GM12865 (cell line): Measurements from ENCODE around the gene CIPC.

Experiments used
- DNase-seq: peaks from one replicate; pipeline ENCODE4 v3.0.0; 2010; ENCODE audit warnings: low read depth
- H3K4me3 ChIP-seq: 2 replicates; pipeline ENCODE4 v1.5.1; 2011; ENCODE audit warnings: mild to moderate bottlenecking, low read depth, low read length, control low read depth
- CTCF ChIP-seq: IDR thresholded peaks from 2 replicates; pipeline ENCODE4 v1.5.1; 2011; ENCODE audit warnings: low read length, control low read depth, low read depth, inconsistent platforms; ENCODE audit not compliant: insufficient read depth; ENCODE audit errors: missing control alignments

Gene CIPC

GRCh38 chr14:77092676-77093075 lies 5.4 kb upstream of the CIPC start:
- DNase-seq = peak; percentile 49
- TF ChIP-seq CTCF = no peak
- no peak overlapping the region for H3K4me3 ChIP-seq

DNA sequence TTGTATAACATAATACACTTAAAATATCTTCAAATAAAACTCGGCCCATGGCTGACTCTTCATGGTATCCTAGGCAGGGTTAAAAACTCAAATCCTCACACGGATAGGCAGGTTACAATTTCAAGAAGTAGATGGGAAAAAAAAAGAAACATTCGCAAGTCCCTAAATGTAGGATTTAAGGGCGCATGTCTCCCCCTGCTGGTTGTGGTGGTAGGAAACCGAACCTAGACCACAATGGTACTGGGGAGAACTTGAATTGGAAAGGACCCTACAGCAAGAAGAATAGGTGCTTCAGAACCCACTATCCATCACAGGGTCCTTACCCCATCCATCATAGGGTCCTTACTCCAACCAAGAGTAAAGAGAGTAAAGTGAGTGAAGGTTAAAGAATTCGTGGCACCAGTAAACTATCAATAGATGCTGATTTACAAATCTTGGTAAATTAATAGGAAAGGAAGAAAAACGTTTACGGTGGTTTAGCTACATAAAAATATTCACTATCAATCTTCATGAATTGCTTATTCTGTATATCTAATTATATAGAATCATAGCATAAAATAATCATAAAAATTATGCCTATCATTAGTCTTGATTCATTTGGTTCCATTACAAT lies 3.3 kb upstream of the CIPC start:
- peak; percentile 90 for DNase-seq
- no peak overlapping the region for H3K4me3 ChIP-seq
- TF ChIP-seq CTCF = peak; percentile 86

GRCh38 chr14:77097006-77097699 lies 905 bp upstream of the CIPC start:
- H3K4me3 ChIP-seq = peak overlapping the region; percentile 60
- no peak for TF ChIP-seq CTCF
- no peak for DNase-seq

GRCh38 chr14:77098529-77099353 lies 683 bp downstream of the CIPC start:
- TF ChIP-seq CTCF = no peak
- DNase-seq = no peak
- H3K4me3 ChIP-seq = peak overlapping the region; percentile 100

- no peak for TF ChIP-seq CTCF
- no peak for DNase-seq
- no peak overlapping the region; the same call in 1 of the 2 replicates for H3K4me3 ChIP-seq
Observed at GRCh38 chr14:77099425-77100167, 1.5 kb downstream of the CIPC start.

DNA sequence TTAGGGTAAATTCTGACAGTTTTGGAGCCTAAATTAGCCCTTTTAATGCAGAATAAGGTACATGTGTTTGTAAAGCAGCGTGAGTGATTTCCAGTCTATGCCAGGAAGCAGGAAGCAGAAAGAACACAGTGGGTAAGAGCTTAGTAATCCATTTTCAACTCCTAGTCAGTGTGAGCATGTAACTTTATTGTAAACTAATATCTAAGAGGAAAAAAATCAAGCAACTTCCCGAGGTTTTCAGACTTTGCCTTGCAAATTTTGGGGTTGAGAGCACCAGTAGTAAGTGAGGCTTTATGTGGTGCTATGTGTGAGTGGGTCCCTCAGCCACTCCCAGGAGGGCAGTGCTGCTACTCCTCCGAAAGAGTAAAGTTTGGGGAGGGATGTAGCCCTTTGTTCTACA lies 2.9 kb downstream of the CIPC start:
- TF ChIP-seq CTCF = no peak
- peak; percentile 34 for DNase-seq
- H3K4me3 ChIP-seq = no peak overlapping the region
